GM23248 (cell line): ENCODE measurements around the gene YWHAB.

Experiments
- EZH2 ChIP-seq: fragments of 200-600 bp; sonication (generic); IDR thresholded peaks from 2 replicates; pipeline ENCODE4 v1.6.1; 2018; ENCODE audit warnings: antibody characterized with exemption, mild to moderate bottlenecking; ENCODE audit not compliant: insufficient read depth, poor library complexity, severe bottlenecking
- EZH2phosphoT487 ChIP-seq: fragments of 200-600 bp; sonication (generic); IDR thresholded peaks from 2 replicates; pipeline ENCODE4 v1.6.1; 2018; ENCODE audit warnings: antibody characterized with exemption, moderate library complexity, mild to moderate bottlenecking, low read depth; ENCODE audit not compliant: insufficient read depth

DNA sequence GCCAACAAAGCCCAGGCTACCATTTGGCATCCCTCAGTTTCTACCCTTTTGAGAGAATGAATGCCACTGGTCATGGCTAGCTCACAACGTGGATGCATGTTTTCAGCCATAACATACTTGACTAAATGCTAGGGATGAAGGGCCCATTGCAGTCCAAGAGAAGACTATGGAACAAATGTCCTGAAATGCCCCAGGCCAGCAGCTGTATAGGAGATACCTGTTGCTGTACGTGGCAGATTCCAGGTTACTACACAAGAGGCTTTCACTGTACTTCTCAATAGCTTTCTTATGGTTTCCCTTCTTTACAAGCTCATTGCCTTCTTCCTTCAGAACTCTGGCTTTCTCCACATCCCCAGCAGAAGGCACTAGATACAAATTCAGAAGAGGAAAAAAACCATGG is 63.0 kb downstream of the YWHAB start:
- TF ChIP-seq EZH2: no peak
- TF ChIP-seq EZH2phosphoT487: no peak
